IPS-15b (cell line): Measurements from ENCODE around the gene MYL4.
"Not testable (repeated sequence)": the region's sequence is repeated elsewhere in the genome, so short reads cannot be mapped to it uniquely, and the experiment has no call there.

Experiments used
- H3K27me3 ChIP-seq: one replicate; pipeline ENCODE4 v1.6.1; 2013; ENCODE audit warnings: low read length; ENCODE audit not compliant: control insufficient read depth, insufficient read depth
- H3K36me3 ChIP-seq: one replicate; pipeline ENCODE4 v1.6.1; 2013; ENCODE audit warnings: low read length; ENCODE audit not compliant: control insufficient read depth, insufficient read depth
- H3K4me1 ChIP-seq: one replicate; pipeline ENCODE4 v1.6.1; 2013; ENCODE audit warnings: mild to moderate bottlenecking, low read length; ENCODE audit not compliant: control insufficient read depth, insufficient read depth
- H3K4me3 ChIP-seq: one replicate; pipeline ENCODE4 v1.5.1; 2013; ENCODE audit warnings: low read depth, low read length
- H3K9ac ChIP-seq: one replicate; pipeline ENCODE4 v1.6.1; 2013; ENCODE audit warnings: low read depth, mild to moderate bottlenecking, low read length
- H3K9me3 ChIP-seq: one replicate; pipeline ENCODE4 v1.6.1; 2013; ENCODE audit warnings: mild to moderate bottlenecking, low read length; ENCODE audit not compliant: control insufficient read depth, insufficient read depth

The MYL4 gene

GRCh38 chr17:47269561-47270280 lies 60.6 kb downstream of the MYL4 start:
- not testable (repeated sequence) for H3K4me1 ChIP-seq, H3K4me3 ChIP-seq, H3K36me3 ChIP-seq, H3K9ac ChIP-seq, H3K27me3 ChIP-seq, H3K9me3 ChIP-seq

- Histone ChIP-seq H3K36me3 (no peaks in the 10 kb centered on the region), H3K9me3 (peaks cover 4% of the 10 kb centered on the region), H3K27me3 (no peaks in the 10 kb centered on the region), H3K9ac (no peak overlapping the region), H3K4me3 (no peak overlapping the region), H3K4me1 (peaks cover 13% of the 10 kb centered on the region)
Observed at GRCh38 chr17:47270946-47271705, 62.0 kb downstream of the MYL4 start.

- Histone ChIP-seq H3K9ac (no peak overlapping the region), H3K27me3 (no peaks in the 10 kb centered on the region), H3K4me3 (no peak overlapping the region), H3K36me3 (no peaks in the 10 kb centered on the region), H3K4me1 (peaks cover 22% of the 10 kb centered on the region), H3K9me3 (peaks cover 4% of the 10 kb centered on the region)
Observed at GRCh38 chr17:47272491-47272890, 63.3 kb downstream of the MYL4 start.

- Histone ChIP-seq H3K9ac (no peak overlapping the region), H3K4me1 (peaks cover 22% of the 10 kb centered on the region)
Observed at GRCh38 chr17:47273245-47273644, 64.1 kb downstream of the MYL4 start.

More at GRCh38 chr17:47273245-47273644, 64.1 kb downstream of the MYL4 start:
- H3K36me3 ChIP-seq, result no peaks in the 10 kb centered on the region
- H3K27me3 ChIP-seq, result no peaks in the 10 kb centered on the region
- H3K4me3 ChIP-seq, result no peak overlapping the region
- peaks cover 4% of the 10 kb centered on the region for H3K9me3 ChIP-seq
